OCI-M1 (cell line): ENCODE measurements around the gene CDK7.
"Not testable (repeated sequence)": the region's sequence is repeated elsewhere in the genome, so short reads cannot be mapped to it uniquely, and the experiment has no call there.

Source experiments
- DNase-seq: peaks from one replicate; lab custom pipeline; 2025; lab: John Stamatoyannopoulos, UW

The CDK7 gene

GRCh38 chr5:69234457-69235268 is at the start of gene CDK7:
Gene CDK7 (plus strand): TSS chr5:69234886. CDS start chr5:69234976, 90 bp downstream.
- DNase-seq: peak; percentile 97

- no peak for DNase-seq
Observed at GRCh38 chr5:69187342-69187741, 47.3 kb upstream of the CDK7 start.

- no peak for DNase-seq
Observed at GRCh38 chr5:69188811-69189161, 45.9 kb upstream of the CDK7 start.

- DNase-seq: peak; percentile 96
Observed at GRCh38 chr5:69189162-69190086, 45.3 kb upstream of the CDK7 start, which contains the start of gene CENPH. Gene CENPH (plus strand): TSS chr5:69189583. CDS start chr5:69189635, 52 bp downstream.

GRCh38 chr5:69202497-69202896 is 32.2 kb upstream of the CDK7 start:
- DNase-seq: no peak

- DNase-seq: no peak
Observed at GRCh38 chr5:69206528-69207190, 28.0 kb upstream of the CDK7 start.

- DNase-seq: no peak
Observed at GRCh38 chr5:69209602-69210001, 25.1 kb upstream of the CDK7 start.

- no peak for DNase-seq
Observed at GRCh38 chr5:69211200-69211599, 23.5 kb upstream of the CDK7 start.

- no peak for DNase-seq
Observed at GRCh38 chr5:69212022-69212421, 22.7 kb upstream of the CDK7 start.

- peak; percentile 28 for DNase-seq
Observed at GRCh38 chr5:69213513-69214215, 21.0 kb upstream of the CDK7 start.

GRCh38 chr5:69217151-69217511 is 17.6 kb upstream of the CDK7 start:
- peak; percentile 77 for DNase-seq

- DNase-seq: peak; percentile 97
Observed at GRCh38 chr5:69217548-69218526, 16.8 kb upstream of the CDK7 start.

- no peak for DNase-seq
Observed at GRCh38 chr5:69219939-69220338, 14.7 kb upstream of the CDK7 start.

GRCh38 chr5:69220371-69220770 is 14.3 kb upstream of the CDK7 start:
- DNase-seq: not testable (repeated sequence)

- not testable (repeated sequence) for DNase-seq
Observed at GRCh38 chr5:69220833-69221232, 13.9 kb upstream of the CDK7 start.

- no peak for DNase-seq
Observed at GRCh38 chr5:69224520-69224919, 10.2 kb upstream of the CDK7 start.

GRCh38 chr5:69225860-69226259 is 8.8 kb upstream of the CDK7 start:
- no peak for DNase-seq

- no peak for DNase-seq
Observed at GRCh38 chr5:69230181-69230580, 4.5 kb upstream of the CDK7 start.

GRCh38 chr5:69231281-69231680 is 3.4 kb upstream of the CDK7 start:
- DNase-seq: no peak

- DNase-seq: no peak
Observed at GRCh38 chr5:69231851-69232250, 2.8 kb upstream of the CDK7 start.

GRCh38 chr5:69236733-69237132 is 2.0 kb downstream of the CDK7 start:
- not testable (repeated sequence) for DNase-seq
